GM19397 (cell line): ENCODE data around the gene VSTM1.

Experiments used
- ATAC-seq: cut with Tn5 transposase; IDR thresholded peaks from one replicate; pipeline ENCODE4 v1.9.1; 2021; ENCODE audit warnings: mild to moderate bottlenecking, moderate library complexity; ENCODE audit not compliant: unreplicated experiment

VSTM1 gene

DNA sequence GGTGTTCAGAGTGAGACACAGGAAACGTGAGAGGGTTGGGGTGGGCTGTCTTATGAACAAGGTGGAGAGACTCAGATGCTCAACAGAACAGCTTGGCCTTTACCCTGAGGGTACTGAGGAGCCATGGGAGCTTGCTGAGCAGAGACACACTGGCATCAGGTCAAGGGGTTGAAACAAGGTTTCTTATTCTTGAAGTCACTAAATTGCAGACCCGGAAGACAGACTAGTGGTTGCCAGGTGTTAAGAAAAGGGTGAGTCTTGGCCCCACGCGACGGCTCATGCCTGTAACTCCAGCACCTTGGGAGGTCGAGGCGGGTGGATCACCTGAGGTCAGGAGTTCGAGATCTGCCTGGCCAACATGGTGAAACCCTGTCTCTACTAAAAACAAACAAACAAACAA is 49.8 kb downstream of the VSTM1 start:
- no peak for ATAC-seq

DNA sequence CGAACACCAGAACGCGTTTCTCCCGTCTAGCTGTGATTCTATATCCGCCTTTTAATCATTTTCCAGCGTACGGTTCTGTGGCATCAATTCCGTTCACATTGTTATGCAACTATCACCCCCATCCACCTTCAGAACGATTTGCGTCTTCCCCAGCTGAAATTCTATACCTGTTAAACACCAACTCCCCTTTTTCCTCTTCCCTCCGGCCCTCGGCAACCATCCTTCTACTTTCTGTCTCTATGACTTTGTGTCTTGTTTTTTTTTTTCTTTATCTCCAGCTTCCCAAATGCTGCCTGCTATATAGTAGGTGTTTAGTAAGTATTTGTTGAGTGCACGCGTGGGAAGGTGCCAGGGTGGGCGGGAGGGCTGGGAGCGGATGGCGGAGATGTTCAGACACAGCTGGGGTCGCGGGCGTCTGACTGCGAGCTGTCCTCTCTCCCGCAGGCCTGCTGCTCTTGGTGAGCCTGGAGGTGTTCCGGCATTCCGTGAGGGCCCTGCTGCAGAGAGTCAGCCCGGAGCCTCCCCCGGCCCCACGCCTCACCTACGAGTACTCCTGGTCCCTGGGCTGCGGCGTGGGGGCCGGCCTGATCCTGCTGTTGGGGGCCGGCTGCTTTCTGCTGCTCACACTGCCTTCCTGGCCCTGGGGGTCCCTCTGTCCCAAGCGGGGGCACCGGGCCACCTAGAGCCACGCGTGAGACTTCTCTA is 52.0 kb downstream of the VSTM1 start:
- ATAC-seq, result no peak

DNA sequence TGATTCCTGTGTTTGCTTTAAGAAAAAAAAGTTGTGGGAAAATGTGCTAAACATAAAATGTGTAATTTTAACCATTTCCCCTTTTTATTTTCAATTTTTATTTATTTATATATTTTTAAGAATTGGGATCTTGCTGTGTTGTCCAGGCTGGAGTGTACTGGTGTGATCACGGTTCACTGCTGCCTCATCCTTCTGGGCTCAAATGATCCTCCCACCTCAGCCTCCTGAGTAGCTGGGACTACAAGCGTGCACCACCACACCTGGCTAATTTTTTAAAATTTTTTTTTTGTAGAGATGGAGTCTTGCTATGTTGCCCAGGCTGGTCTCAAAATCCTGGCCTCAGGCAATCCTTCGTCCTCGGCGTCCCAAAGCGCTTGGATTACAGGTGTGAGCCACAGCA is 53.2 kb downstream of the VSTM1 start:
- ATAC-seq, result no peak

DNA sequence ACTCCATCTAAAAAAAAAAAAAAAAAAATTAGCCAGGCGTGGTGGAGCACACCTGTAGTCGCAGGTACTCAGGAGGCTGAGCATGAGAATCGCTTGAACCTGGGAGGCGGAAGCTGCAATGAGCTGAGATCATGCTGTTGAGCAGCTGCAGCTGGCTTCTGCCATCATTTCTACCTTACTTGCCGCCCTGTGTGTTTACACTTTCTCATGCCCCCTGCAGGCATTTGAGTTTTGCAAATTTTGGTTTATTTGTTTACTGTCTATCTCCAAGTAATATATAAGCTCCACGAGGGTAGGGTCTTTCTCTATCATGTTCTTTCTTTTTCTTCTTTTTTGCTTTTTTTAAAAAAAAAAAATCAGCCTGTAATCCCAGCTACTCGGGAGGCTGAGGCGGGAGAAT is 54.3 kb downstream of the VSTM1 start:
- no peak for ATAC-seq

DNA sequence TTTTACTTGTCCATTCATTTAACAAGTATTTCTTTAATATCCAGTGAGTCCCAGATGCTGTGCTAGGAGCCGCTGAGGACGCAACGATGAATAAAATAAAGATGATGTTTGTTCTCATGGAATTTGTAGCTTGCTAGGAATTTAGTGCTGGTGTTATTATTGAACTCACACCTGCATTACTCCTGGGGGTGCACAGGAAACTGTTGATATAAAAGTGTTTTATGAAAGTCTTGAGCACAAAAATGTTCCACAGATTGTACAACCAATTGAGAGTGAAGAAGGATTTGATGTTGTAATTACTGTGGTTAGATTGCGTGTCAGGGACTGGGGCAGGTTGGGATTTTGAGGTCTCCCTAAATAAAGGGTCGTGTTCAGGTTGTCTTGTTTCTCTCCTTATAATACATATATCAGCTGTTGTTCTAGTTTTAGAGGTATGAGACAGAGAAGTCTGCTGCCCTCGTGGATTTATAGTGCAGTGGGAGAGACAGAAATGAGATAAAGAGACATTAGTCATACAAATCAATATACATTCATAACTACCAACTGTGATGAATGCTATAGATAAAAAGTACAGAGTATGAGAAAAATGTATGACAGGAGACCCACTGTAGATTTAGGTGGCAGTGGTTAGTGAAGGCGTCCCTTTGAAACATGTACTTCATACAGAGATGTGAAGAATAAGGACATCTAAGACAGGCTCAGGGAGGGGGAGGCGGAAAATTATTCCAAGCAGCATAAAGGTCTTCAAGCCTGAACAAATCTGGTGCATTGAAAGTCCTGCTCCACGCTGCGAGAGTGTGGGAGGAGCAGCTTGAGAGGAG is 61.0 kb downstream of the VSTM1 start:
- no peak for ATAC-seq

DNA sequence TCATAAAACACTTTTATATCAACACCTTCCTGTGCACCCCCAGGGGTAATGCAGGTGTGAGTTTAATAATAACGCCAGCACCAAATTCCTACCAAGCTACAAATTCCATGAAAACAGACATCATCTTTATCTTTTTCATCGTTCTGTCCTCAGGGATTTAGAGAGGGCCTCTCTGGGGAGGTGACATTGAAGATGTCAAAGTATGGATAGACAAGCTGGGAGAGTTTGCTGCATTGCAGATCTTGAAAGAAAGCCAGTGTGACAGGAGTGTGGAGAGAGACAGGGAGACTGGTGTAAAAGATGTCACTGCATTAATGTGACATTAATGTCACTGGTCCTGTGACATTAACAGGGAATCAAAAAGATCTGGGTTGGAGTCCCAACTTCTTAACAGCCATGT is 62.2 kb downstream of the VSTM1 start:
- no peak for ATAC-seq

DNA sequence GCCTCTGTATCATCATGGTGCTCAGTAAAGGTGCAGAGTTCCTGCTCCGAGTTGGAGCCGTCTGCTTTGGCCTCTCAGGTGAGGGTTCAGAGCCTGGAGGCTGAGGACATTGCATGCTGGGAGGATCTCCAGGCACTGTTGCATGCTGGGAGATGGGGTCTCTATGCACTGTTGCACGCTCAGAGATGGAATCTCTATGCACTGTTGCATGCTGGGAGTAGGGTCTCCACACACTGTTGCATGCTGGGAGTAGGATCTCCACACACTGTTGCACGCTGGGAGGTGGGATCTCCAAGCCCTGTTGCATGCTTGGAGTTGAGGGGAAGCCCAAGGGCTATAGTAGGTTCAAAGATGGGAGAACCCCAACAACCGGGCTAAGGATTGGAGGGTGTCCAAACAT is 64.0 kb downstream of the VSTM1 start:
- no peak for ATAC-seq

DNA sequence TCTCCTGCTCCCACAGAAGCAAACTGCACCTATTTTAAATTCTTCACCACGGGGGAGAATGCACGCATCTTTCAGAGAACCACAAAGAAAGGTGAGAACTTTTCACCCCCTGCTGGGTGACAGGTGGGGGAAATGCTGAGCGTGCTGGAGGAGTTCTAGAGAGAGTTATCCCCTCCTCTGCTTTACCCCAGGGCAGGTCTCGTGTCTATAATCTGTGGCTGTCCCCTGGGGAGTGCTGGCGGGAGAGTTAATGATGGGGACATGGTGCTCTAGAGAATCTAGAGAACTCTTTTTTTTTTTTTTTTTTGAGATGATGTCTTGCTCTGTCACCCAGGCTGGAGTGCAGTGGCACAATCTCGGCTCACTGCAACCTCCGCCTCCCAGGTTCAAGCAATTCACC is 65.5 kb downstream of the VSTM1 start:
- no peak for ATAC-seq

DNA sequence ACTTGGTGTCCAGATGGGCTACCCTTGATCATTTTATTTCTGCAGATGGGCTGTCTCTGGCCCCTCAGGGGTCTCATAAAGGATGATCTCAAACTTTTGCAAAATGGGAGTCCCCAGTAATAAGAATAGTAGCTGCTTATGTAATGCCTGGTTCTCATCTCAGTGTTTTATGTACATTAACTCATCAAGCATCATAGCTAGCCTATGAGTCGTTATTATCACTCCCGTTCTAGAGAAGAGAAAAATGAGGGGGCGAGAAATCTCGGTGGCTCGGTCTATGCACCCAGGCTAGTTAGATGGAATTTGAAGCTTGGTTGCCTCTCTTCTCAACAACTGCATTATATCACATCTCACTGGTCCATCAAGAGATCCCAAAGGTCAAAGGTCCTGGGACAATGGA is 68.9 kb downstream of the VSTM1 start:
- ATAC-seq, result no peak

DNA sequence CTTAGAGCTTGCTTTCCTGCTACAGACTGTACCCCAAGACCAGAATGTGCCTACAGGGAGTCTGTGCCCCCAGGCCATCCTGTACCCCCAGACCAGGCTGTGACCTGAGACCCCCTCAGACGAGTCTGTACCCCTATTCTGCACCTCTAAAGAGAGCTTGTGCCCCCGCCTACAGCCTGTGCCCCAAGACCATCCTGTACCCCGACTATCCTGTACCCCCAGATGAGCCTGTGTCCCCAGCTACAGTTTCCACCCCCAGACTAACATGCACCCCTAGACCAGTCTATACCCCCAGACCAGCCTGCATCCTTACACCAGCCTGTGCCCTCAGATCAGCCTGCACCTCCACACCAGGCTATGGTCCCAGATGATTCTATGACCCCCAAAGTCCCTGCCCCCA is 70.2 kb downstream of the VSTM1 start:
- no peak for ATAC-seq

DNA sequence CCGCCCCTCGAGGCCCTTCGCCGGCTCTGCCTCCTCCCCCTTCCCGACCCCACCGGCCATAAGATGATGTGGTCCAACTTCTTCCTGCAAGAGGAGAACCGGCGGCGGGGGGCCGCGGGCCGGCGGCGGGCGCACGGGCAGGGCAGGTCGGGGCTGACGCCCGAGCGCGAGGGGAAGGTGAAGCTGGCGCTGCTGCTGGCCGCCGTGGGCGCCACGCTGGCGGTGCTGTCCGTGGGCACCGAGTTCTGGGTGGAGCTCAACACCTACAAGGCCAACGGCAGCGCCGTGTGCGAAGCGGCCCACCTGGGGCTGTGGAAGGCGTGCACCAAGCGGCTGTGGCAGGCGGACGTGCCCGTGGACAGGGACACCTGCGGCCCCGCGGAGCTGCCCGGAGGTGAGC is 70.9 kb downstream of the VSTM1 start:
- no peak for ATAC-seq

DNA sequence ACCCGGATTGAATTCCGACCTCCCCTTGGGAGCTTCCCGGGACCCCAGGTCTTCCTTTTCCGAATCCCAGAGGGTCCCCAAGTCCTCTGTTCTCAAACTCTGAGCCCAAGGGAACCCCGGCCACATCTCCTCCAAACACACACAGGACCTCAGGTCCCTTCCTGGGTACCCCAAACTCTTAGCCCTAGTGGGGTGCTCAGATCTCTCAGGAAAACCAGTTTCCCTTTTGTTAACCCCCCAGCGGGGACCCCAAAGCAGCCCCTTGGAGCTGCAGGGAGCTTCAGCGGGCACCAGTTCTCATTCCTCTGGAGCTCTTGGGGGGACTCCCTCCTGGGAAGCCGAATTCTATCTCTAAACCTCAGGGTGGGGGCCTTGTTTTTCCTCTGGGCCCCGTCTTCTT is 71.5 kb downstream of the VSTM1 start:
- no peak for ATAC-seq

DNA sequence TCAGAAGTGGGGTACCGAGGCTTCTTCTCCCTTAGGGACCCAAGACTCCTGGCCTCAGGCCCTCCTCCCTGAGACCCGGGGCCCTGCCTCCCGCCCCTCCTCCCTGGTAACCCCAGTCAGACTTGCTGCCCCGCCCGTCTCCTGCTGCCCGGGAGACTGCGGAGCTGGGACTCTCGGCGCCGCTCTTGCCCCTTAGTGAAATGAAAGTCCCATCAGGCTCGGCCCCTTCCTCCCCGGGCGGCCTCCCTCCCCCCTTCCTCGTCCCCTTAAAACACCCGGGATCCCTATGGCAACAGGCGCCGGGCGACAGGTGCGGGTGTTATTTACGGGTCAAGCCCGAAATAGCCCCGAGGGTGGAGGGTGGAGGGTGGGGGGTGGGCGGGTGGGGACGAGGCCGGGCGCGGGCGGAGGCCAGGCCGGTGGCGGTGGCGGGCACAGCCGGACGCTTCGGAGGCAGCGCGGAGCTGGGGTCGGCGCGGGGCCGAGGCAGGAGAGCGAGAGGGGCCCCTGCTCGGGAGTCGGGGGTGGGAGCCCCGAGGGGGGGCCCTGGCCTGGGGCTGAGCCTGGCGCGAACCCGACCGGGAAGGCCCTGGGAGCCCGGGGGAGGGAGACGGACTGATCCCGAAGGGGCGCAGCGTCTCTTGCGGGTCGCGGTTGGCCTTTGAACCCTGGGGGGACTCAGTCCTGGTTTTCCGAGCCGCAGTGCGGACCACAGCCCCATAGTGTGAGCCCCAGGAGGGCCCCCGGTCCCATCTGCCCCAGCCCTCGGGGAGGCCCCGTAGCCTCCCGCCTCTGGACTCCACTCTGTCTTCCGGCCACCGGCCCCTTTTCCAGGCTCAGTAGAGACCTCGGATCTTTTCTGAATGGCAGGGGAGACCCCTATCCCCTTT is 72.2 kb downstream of the VSTM1 start, which contains the start of gene CACNG6:
Gene CACNG6 (plus strand): TSS at position 414 of the 890 bp plus-strand sequence. CDS start 1,241 bp downstream, outside the sequence.
- ATAC-seq, result no peak
